H9 (cell line): Measurements from ENCODE around the gene GRIP2. TPM values are rescaled to one million over a fixed set of nuclear protein-coding genes. Genes with fewer than 3 reads are reported as not detected.

Experiments
- DNase-seq: peaks from one replicate; pipeline ENCODE4 v3.0.0-alpha.2; 2017
- H2AFZ ChIP-seq: one replicate; pipeline ENCODE4 v1.6.1; 2013; ENCODE audit warnings: mild to moderate bottlenecking, low read length, control low read depth, moderate library complexity
- H2AK5ac ChIP-seq: 2 replicates; pipeline ENCODE4 v1.6.1; 2013; ENCODE audit warnings: low read length, control low read depth, mixed read lengths; ENCODE audit not compliant: insufficient read length
- H2BK120ac ChIP-seq: one replicate; pipeline ENCODE4 v1.6.1; 2013; ENCODE audit warnings: low read depth, mild to moderate bottlenecking, low read length, control low read depth, inconsistent platforms; ENCODE audit not compliant: poor library complexity, severe bottlenecking
- H2BK12ac ChIP-seq: 2 replicates; pipeline ENCODE4 v1.6.1; 2013; ENCODE audit warnings: low read length, control low read depth, mixed read lengths, low read depth; ENCODE audit not compliant: insufficient read length
- H2BK15ac ChIP-seq: 2 replicates; pipeline ENCODE4 v1.6.1; 2013; ENCODE audit warnings: low read depth, low read length, control low read depth
- H2BK20ac ChIP-seq: one replicate; pipeline ENCODE4 v1.6.1; 2013; ENCODE audit warnings: low read depth, mild to moderate bottlenecking, low read length, control low read depth, inconsistent platforms; ENCODE audit not compliant: poor library complexity, severe bottlenecking
- H2BK5ac ChIP-seq: 2 replicates; pipeline ENCODE4 v1.6.1; 2013; ENCODE audit warnings: low read length, control low read depth, mixed read lengths; ENCODE audit not compliant: insufficient read length
- H3K14ac ChIP-seq: 2 replicates; pipeline ENCODE4 v1.6.1; 2013; ENCODE audit warnings: low read length, control low read depth; ENCODE audit not compliant: insufficient read depth
- H3K18ac ChIP-seq: 2 replicates; pipeline ENCODE4 v1.6.1; 2013; ENCODE audit warnings: low read depth, mild to moderate bottlenecking, mixed read lengths, low read length, control low read depth; ENCODE audit not compliant: insufficient read length
- H3K23ac ChIP-seq: 2 replicates; pipeline ENCODE4 v1.6.1; 2013; ENCODE audit warnings: low read length, control low read depth, mixed read lengths, low read depth; ENCODE audit not compliant: insufficient read length
- H3K23me2 ChIP-seq: 2 replicates; pipeline ENCODE4 v1.6.1; 2013; ENCODE audit warnings: low read depth, mild to moderate bottlenecking, mixed read lengths, low read length, control low read depth; ENCODE audit not compliant: insufficient read length, poor library complexity, severe bottlenecking
- H3K27ac ChIP-seq: 2 replicates; pipeline ENCODE4 v1.5.1; 2013; ENCODE audit warnings: low read length, control low read depth, mixed read lengths, low read depth; ENCODE audit not compliant: insufficient read length
- H3K27me3 ChIP-seq: 2 replicates; pipeline ENCODE4 v1.6.1; 2013; ENCODE audit warnings: low read length, control low read depth, inconsistent platforms; ENCODE audit not compliant: insufficient read depth
- H3K4ac ChIP-seq: 2 replicates; pipeline ENCODE4 v1.6.1; 2013; ENCODE audit warnings: low read depth, mild to moderate bottlenecking, control low read depth, inconsistent platforms, low read length, moderate library complexity
- H3K4me1 ChIP-seq: 2 replicates; pipeline ENCODE4 v1.6.1; 2013; ENCODE audit warnings: low read length, control low read depth, inconsistent platforms; ENCODE audit not compliant: insufficient read depth
- H3K4me2 ChIP-seq: 2 replicates; pipeline ENCODE4 v1.6.1; 2013; ENCODE audit warnings: low read length, control low read depth, mixed read lengths; ENCODE audit not compliant: insufficient read length, insufficient read depth
- H3K56ac ChIP-seq: 2 replicates; pipeline ENCODE4 v1.6.1; 2013; ENCODE audit warnings: low read depth, mild to moderate bottlenecking, mixed read lengths, low read length, control low read depth; ENCODE audit not compliant: insufficient read length
- H3K79me1 ChIP-seq: 2 replicates; pipeline ENCODE4 v1.6.1; 2013; ENCODE audit warnings: low read depth, mild to moderate bottlenecking, moderate library complexity, low read length, control low read depth, inconsistent platforms; ENCODE audit not compliant: insufficient read depth, poor library complexity, severe bottlenecking
- H3K79me2 ChIP-seq: 2 replicates; pipeline ENCODE4 v1.6.1; 2013; ENCODE audit warnings: low read length, control low read depth, inconsistent platforms; ENCODE audit not compliant: insufficient read depth
- H3K9ac ChIP-seq: 2 replicates; pipeline ENCODE4 v1.6.1; 2013; ENCODE audit warnings: low read length, control low read depth, mixed read lengths; ENCODE audit not compliant: insufficient read length; ENCODE audit errors: extremely low read depth
- H3K9me3 ChIP-seq: one replicate; pipeline ENCODE4 v1.6.1; 2013; ENCODE audit warnings: low read depth, low read length, inconsistent platforms; ENCODE audit not compliant: control insufficient read depth
- H3T11ph ChIP-seq: one replicate; pipeline ENCODE4 v1.6.1; 2013; ENCODE audit warnings: mild to moderate bottlenecking, low read length, control low read depth, inconsistent platforms
- H4K20me1 ChIP-seq: one replicate; pipeline ENCODE4 v1.6.1; 2013; ENCODE audit not compliant: control insufficient read depth, insufficient read length, insufficient read depth
- H4K5ac ChIP-seq: 2 replicates; pipeline ENCODE4 v1.6.1; 2013; ENCODE audit warnings: low read depth, mild to moderate bottlenecking, mixed read lengths, low read length, control low read depth; ENCODE audit not compliant: insufficient read length
- H4K8ac ChIP-seq: replicated peaks from 2 replicates; pipeline ENCODE4 v1.6.1; 2013; ENCODE audit warnings: low read length, control low read depth, mixed read lengths, low read depth; ENCODE audit not compliant: insufficient read length
- H4K91ac ChIP-seq: 2 replicates; pipeline ENCODE4 v1.6.1; 2013; ENCODE audit warnings: low read depth, mild to moderate bottlenecking, moderate library complexity, mixed read lengths, low read length, control low read depth; ENCODE audit not compliant: insufficient read length
- H3K27ac Mint-ChIP-seq, 3 experiments: 2 replicates in 2 of 3; 3 replicates in 1 of 3; pipeline ENCODE4 v1.8.0; 2020 to 2021; ENCODE audit warnings: mixed read lengths in 3 of 3, mild to moderate bottlenecking in 1 of 3, moderate library complexity in 1 of 3
- H3K27me3 Mint-ChIP-seq: 2 replicates; pipeline ENCODE4 v1.8.0; 2021; ENCODE audit warnings: low read depth, mild to moderate bottlenecking, moderate library complexity, mixed read lengths
- H3K36me3 Mint-ChIP-seq, 3 experiments: 2 replicates in 2 of 3; 3 replicates in 1 of 3; pipeline ENCODE4 v1.8.0; 2020 to 2021; ENCODE audit warnings: low read depth in 3 of 3, mixed read lengths in 3 of 3; ENCODE audit not compliant: insufficient read depth in 1 of 3
- H3K4me1 Mint-ChIP-seq, 2 experiments: 2 replicates each; pipeline ENCODE4 v1.8.0; 2020; ENCODE audit warnings: mixed read lengths in 2 of 2
- H3K4me3 Mint-ChIP-seq, 2 experiments: 2 replicates in 1 of 2; 3 replicates in 1 of 2; pipeline ENCODE4 v1.8.0; 2020 to 2021; ENCODE audit warnings: mild to moderate bottlenecking in 2 of 2, mixed read lengths in 2 of 2, moderate library complexity in 1 of 2
- H3K9me3 Mint-ChIP-seq, 2 experiments: 2 replicates in 1 of 2; 3 replicates in 1 of 2; pipeline ENCODE4 v1.8.0; 2020; ENCODE audit warnings: mild to moderate bottlenecking in 2 of 2, mixed read lengths in 2 of 2, moderate library complexity in 1 of 2
- WGBS: extraction: QIAGEN DNeasy Blood & Tissue Kit; methylation state at CpG from one replicate; pipeline ENCODE4 v1.1.7; 2013; ENCODE audit warnings: missing lambda C conversion rate, low lambda C conversion rate, mixed read lengths; ENCODE audit not compliant: insufficient read length; ENCODE audit errors: extremely low coverage; 5-methylcytosine and 5-hydroxymethylcytosine counted together
- total RNA-seq: library from RNA; stranded (reverse); gene quantifications from 2 replicates; pipeline ENCODE4 v1.2.1, GENCODE V29; 2021
- TF ChIP-seq, protein P1 (sequence below): fragments of 200-600 bp; sonication (generic); conservative IDR thresholded peaks from 3 replicates; pipeline ENCODE4 v1.8.0; 2021; ENCODE audit warnings: antibody characterized with exemption, mild to moderate bottlenecking

The GRIP2 gene
- total RNA-seq, 1 experiment from 2014 or later: 3.1 TPM

DNA sequence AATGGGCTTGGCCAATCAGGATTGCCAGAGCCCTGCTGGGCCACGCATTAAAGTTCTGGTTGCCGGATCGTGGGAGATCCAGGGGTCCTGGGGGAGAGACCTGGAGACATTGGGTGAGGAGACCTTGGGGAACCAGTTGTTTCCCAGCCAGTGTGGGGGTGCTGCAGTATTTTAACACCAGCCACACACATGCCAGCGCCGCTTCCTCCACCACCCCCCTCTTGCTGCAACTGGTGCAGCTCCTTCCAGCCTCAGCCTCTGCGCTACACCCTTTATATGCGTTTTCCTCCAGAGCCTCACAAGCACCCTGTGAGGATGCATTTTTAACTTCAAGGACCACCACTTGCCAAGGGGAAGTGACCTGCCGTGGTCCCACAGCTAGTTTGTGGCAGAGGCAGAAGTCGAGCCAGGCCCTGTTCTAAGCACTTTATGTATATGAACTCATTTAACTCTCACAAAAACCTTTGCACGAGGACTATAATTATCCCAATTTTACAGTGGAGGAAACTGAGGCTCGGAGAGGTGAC is 29.4 kb upstream of the GRIP2 start:
- Histone ChIP-seq H3K79me2 (no peaks in the 10 kb centered on the region), H3K18ac (no peak overlapping the region), H2BK20ac (no peak overlapping the region), H3K9ac (no peak overlapping the region), H2AFZ (no peak overlapping the region), H4K91ac (no peak overlapping the region), H3K27ac (no peak overlapping the region), H3K4me2 (no peak overlapping the region), H3K23me2 (no peaks in the 10 kb centered on the region), H3K9me3 (no peaks in the 10 kb centered on the region), H3K23ac (no peak overlapping the region), H3K79me1 (no peaks in the 10 kb centered on the region), H3K56ac (no peak overlapping the region), H3K27me3 (no peaks in the 10 kb centered on the region), H4K8ac (no peak overlapping the region), H2BK5ac (no peak overlapping the region), H2BK12ac (no peak overlapping the region), H2BK120ac (no peak overlapping the region), H3K14ac (no peak overlapping the region), H2AK5ac (no peak overlapping the region), H3K4ac (no peak overlapping the region), H4K5ac (no peak overlapping the region), H3K4me1 (no peaks in the 10 kb centered on the region; the same call in 1 of the 2 replicates), H2BK15ac (no peak overlapping the region), H3T11ph (no peak overlapping the region), H4K20me1 (peaks cover 6% of the 10 kb centered on the region)
- peaks cover 7% of the 10 kb centered on the region for H3K27me3 Mint-ChIP-seq
- H3K4me1 Mint-ChIP-seq: peaks cover 12 to 19% of the 10 kb centered on the region in 2 experiments
- peaks cover 0 to 2% (median 1%) of the 10 kb centered on the region in 3 experiments; a peak in 3 of 7 replicates for H3K36me3 Mint-ChIP-seq
- H3K27ac Mint-ChIP-seq: peak overlapping the region in 1 of 3 experiments; percentile 22; a peak in 1 of 7 replicates
- no CpG with 5 or more reads among the region's 11 CpGs for WGBS
- TF ChIP-seq, protein P1, sequence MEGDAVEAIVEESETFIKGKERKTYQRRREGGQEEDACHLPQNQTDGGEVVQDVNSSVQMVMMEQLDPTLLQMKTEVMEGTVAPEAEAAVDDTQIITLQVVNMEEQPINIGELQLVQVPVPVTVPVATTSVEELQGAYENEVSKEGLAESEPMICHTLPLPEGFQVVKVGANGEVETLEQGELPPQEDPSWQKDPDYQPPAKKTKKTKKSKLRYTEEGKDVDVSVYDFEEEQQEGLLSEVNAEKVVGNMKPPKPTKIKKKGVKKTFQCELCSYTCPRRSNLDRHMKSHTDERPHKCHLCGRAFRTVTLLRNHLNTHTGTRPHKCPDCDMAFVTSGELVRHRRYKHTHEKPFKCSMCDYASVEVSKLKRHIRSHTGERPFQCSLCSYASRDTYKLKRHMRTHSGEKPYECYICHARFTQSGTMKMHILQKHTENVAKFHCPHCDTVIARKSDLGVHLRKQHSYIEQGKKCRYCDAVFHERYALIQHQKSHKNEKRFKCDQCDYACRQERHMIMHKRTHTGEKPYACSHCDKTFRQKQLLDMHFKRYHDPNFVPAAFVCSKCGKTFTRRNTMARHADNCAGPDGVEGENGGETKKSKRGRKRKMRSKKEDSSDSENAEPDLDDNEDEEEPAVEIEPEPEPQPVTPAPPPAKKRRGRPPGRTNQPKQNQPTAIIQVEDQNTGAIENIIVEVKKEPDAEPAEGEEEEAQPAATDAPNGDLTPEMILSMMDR: no peak
- H3K4me3 Mint-ChIP-seq: no peak overlapping the region
- peaks cover 0 to 2% of the 10 kb centered on the region in 2 experiments; a peak in 2 of 5 replicates for H3K9me3 Mint-ChIP-seq
- DNase-seq: no peak
